ENCODE results near the gene DDR1.

- TF ChIP-seq CTCF (IDR thresholded peaks at IDR 0.05; ENCODE audit: low read depth, low read length) (no peak), EZH2phosphoT487 (IDR thresholded peaks at IDR 0.05; ENCODE audit: low read depth) (no peak)
These were observed 6.5 kb downstream of the DDR1 start for GRCh38 chr6:30890646-30891449.

Measured in OCI-LY3 (cell line).